GM19240 (cell line): Measurements from ENCODE around the gene USP15.
"Not testable (repeated sequence)": the region's sequence is repeated elsewhere in the genome, so short reads cannot be mapped to it uniquely, and the experiment has no call there.

Source experiments
- DNase-seq: peaks from one replicate; pipeline ENCODE4 v3.0.0; 2011; ENCODE audit warnings: low spot score; ENCODE audit not compliant: insufficient read length

Gene USP15

DNA sequence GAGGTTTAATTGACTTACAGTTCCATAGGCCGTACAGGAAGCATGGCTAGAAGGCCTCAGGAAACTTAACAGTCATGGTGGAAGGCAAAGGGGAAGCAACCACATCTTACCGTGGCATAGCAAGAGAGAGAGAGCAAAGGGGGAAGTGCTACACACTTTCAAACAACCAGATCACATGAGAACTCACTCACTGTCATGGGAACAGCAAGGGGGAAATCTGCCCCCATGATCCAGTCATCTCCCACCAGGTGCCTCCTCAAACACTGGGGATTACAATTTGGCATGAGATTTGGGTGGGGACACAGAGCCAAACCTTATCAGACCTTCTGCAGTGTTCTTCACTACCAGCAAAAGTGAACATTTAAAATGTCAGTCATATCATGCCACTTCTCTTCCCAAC, 58.9 kb downstream of the USP15 start:
- DNase-seq = no peak

DNA sequence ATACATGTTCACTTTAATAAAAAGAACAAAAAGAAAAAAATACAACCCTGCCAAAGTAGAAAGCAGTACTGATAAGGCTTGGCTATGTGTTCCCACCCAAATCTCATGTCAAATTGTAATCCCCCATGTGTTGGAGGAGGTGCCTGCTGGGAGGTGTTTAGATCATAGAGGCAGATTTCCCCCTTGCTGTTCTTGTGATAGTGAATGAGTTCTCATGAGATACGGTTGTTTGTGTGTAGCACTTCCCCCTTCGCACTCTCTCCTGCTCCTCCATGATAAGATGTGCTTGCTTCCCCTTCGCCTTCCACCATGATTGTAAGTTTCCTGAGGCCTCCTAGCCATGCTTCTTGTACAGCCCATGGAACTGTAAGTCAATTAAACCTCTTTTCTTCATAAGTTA, 59.9 kb downstream of the USP15 start:
- DNase-seq = no peak

DNA sequence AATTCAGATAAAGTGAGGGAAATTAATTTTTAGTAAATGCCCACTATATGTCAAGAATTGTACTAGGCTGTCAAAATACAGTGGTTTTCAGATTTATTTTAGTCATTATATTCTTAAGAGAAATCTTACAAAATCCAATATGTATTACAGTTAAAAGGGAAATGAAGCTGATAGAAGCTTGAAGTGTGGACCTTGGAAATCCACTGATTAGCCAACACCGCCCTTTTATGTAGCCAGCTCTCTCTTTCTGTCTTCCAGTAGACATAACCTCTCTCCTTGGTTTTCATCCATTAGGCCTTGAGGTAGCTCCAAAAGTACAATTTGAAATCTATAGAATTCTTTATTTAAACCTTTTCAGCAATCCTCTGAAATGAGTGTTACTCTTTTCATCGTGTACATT, 63.2 kb downstream of the USP15 start:
- no peak for DNase-seq

DNA sequence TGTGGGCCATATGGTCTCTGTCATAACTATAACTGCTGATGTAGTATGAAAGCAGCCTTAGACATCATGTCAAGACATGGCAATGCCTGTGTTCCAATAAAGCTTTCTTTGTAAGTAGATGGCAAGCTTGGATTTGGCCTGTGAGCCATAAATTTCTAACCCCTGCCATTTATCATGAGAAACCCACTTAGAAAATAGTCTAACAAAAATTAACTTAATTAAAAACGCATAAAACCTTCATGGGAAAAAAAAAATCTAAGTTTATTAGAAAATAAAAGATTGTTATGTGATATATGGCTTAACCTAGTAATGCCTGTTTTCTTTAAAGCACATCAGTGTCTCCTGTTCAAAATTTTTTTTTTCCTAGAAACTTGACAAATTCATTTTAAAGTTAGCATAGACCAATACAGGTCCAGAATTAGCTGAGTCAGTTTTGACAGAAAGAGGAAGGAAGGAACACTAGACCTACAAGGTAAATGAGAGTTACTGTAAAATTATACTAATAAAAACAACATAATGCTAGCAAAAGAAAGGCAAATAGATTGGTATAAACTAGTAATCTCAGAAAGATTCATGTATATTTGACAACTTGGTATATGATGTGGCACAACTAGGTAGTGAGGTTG, 68.2 kb downstream of the USP15 start:
- no peak for DNase-seq

DNA sequence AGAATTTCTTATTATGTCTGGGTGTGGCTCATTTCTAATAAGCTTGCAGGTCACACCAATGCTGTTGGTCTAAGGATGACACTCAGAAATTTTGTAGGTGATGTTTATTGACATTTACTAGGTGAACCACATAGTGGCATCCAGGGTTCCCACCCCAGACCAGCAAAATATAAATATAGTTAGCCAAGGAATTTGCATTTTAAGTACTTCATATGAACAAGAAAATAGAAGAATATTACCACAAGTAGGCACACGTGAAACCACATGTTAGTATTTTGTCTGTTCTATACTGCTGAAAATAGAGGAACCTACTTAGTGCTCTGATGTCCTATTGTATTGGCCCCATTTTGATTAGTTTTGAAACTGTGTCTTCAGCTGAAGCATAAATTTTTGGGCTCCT, 71.1 kb downstream of the USP15 start:
- no peak for DNase-seq

DNA sequence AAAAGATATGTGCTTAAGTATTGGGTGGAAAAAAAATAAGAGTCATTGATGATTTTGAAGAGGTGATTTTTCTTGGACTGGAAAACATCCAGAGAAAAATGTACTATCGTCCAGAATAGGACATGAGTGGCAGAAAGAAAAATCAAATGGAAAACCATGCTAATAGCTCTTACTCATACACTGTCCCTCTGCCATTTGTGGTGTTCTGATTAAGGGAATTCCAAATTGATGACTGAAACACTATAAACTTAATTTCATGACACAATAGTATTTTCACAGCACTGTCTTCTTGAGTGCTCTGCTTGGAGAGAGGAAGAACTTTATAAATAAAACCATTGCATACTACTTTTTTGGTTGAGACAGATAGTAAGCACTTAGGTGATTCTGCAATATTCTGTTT, 72.4 kb downstream of the USP15 start:
- DNase-seq = no peak

DNA sequence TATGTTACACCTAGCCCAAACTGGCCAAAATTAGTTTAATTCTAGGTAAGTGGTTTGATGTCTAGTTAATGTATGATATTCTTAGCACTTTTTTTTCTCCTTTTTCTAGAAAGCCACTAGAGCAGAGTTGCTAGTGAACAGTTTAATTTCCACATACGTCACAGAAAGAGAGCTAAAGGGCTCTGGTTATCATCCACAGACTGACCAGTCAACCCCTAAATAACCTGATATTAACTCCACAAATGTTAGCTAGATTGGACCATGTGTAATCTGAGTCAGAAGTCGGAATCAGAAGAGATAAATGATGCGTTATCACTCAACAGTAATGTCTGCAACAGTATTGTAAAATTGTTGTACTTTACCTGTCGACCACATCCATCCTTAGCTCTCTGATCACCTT, 74.9 kb downstream of the USP15 start:
- no peak for DNase-seq

DNA sequence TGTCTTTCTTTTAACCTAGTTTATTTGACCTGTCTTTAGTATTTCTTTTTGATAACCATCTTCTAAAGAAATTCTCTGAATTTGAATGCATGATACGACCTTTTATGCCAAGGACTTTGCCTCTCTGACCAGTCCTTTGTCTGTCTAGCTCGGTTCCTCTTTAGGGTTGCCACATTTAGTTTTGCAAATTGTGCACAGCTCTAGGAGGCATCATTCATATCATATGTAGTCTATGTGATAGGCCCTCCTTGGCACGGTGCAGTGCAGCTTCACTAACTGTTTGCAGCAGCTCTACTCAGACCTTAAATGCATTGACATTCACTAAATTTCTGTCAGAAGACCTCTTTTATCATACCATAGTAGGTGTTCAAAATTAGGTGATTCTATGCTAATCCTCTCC, 75.6 kb downstream of the USP15 start:
- no peak for DNase-seq

DNA sequence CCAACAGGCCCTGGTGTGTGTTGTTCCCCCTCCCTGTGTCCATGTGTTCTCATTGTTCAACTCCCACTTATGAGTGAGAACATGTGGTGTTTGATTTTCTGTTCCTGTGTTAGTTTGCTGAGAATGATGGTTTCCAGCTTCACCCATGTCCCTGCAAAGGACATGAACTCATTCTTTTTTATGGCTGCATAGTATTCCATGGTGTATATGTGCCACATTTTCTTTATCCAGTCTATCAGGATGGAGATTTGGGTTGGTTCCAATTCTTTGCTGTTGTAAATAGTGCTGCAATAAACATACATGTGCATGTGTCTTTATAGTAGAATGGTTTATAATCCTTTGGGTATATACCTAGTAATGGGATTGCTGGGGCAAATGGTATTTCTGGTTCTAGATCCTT, 77.4 kb downstream of the USP15 start:
- DNase-seq = not testable (repeated sequence)

DNA sequence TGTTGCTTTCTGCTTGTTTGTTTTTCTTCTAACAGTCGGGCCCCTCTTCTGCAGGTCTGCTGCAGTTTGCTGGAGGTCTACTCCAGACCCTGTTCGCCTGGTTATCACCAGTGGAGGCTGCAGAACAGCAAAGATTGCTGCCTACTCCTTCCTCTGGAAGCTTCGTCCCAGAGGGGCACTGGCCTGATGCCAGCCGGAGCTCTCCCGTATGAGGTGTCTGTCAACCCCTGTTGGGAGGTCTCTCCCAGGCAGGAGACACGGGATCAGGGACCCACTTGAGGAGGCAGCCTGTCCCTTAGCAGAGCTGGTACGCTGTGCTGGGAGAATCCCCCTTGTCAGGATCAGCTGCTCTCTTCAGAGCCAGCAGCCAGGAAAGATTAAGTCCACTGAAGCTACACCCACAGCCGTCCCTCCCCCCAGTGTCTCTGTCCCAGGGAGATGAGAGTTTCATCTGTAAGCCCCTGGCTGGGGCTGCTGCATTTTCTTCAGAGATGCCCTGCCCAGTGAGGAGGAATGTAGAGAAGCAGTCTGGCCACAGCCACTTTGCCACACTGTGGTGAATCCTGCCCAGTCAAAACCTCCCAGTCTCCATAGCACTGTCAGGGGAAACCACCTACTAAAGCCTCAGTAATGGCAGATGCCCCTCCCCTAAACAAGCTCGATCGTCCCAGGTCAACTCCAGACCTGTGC, 82.6 kb downstream of the USP15 start:
- DNase-seq = not testable (repeated sequence)

DNA sequence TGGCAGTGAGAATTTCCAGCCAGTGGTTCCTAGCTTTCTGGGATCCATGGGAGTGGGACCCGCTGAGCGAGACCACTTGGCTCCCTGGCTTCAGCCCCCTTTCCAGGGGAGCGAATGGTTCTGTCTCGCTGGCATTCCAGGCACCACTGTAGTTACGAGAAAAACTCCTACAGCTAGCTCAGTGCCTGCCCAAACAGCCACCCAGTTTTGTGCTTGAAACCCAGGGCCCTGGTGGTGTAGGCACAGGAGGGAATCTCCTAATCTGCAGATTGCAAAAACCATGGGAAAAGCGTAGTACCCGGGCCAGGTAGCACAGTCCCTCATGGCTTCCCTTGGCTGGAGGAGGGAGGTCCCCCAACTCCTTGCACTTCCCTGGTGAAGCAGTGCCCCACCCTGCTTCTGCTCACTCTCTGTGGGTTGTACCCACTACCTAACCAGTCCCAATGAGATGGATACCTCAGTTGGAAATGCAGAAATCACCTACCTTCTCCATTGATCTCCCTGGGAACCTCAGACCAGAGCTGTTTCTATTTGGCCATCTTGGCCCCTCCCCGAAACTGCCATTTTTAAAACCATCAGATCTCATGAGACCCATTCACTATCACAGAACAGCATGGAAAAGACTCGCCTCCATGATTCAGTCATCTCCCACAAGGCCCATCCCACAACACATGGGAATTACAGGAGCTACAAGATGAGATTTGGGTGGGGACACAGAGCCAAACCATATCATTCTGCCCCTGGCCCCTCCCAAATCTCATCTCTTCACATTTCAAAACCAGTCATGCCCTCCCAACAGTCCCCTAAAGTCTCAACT, 83.3 kb downstream of the USP15 start:
- not testable (repeated sequence) for DNase-seq

DNA sequence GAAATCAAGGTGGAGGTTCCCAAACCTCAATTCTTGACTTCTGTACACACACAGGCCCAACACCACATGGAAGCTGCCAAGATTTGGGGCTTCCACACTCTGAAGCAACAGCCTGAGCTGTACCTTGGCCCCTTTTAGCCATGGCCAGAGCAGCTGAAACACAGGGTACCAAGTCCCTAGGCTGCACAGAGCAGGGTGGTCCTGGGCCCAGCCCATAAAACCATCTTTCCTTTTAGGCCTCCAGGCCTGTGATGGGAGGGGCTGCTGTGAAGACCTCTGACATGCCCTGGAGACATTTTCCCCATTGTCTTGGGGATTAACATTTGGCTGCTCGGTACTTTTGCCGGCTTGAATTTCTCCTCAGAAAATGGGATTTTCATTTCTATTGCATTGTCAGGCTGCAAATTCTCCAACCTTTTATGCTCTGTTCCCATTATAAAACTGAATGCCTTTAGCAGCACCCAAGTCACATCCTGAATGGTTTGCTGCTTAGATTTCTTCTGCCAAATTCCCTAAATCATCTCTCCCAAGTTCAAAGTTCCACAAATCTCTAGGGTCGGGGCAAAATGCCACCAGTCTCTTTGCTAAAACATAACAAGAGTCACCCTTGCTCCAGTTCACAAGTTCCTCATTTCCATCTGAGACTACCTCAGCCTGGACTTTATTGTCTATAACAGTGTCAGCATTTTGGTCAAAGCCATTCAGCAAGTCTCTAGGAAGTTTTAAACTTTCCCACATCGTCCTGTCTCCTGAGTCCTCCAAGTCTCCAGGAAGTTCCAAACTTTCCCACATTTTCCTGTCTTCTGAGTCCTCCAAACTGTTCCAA, 84.7 kb downstream of the USP15 start:
- DNase-seq = not testable (repeated sequence)

DNA sequence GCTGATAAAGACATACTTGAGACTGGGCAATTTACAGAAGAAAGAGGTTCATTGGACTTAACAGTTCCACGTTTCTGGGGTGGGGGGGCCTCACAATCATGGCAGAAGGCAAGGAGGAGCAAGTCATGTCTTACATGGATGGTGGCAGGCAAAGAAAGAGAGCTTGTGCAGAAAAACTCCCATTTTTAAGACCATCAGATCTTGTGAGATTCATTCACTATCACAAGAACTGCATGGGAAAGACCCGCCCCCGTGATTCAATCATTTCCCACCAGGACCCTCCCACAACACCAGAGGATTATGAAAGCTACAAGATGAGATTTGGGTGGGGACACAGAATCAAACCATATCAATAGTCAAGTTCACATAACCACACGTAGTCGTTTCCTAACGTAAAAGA, 85.5 kb downstream of the USP15 start:
- DNase-seq = no peak

DNA sequence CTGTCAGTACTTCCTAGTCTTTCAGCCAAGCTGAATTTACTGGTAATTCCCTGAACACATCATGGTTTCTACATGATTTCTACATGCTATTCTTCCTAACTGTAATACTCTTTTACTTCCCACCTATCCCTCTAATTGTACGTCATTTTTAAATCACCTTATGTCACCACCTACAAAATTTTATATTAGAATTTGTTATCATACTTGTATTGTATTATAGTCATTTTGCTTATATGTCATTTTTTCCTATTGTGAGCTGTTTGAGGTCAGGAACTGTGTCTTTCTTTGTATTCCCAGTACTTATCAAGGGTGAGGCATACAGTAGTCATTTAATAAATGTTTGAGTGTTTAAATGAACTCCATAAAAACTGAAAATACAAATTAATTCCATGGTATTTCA, 86.6 kb downstream of the USP15 start:
- no peak for DNase-seq

DNA sequence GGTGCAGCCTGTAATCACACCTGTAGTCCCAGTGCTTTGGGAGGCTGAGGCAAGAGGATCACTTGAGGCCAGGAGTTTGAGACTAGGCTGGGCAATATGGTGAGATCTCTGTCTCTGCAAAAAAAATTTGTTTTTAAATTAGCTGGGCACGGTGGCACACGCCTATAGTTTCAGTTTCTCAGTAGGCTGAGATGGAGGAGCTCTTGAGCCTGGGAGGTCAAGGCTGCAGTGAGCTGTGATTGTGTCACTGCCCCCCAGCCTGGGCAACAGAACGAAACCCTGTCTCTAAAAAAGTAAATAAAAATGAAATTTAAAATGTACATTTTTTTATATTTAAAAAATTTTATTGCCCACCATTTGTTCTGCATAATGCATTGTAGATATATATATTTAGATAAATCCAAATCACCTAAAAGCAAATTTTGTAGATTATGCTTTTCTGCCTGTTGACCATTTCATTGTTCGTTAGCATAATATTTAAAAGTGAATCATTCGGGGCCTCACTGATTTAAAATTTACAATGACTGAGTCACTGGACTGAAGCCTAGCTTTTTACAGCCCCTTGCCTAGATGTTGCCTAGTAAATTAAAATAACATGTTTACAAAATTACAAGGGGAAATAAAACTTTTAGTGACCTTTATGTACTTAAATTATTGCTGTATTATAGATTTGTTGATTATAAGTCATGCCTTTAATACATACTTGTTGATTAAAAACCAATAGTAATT, 87.9 kb downstream of the USP15 start:
- DNase-seq = no peak

DNA sequence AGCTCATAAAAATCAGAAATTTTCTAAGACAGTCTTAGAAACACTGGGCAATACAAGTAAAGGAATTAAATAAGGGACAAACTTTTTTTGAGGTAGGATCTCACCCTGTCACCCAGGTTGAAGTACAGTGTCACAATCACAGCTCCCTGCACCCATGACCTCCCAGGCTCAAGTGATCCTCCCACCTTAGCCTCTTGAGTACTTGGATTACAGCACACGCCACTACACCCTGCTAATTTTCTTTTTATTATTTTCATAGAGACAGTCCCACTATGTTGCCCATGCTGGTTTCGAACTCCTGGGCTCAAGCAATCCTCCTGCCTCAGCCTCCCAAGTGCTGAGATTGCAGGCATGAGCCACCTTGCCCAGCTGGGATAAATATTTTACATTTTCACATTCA, 90.3 kb downstream of the USP15 start:
- no peak for DNase-seq

DNA sequence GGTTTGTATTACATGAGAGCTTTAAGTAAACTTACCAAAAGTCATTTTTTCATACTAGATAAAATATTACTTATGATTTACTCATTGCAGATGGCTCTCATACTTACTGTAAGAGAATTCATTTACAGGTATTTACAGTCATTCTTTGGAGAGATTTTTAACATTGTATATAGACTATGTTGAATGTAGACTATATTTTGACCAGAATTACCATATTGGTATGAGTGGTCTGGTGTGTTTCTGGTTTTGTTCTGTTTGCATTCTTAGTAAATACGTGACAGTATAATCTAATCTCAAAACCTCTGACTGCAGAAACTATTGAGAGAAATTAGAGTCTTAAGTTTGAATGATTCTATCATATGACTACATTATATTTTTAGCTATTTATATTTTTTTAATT, 91.1 kb downstream of the USP15 start:
- DNase-seq = no peak

DNA sequence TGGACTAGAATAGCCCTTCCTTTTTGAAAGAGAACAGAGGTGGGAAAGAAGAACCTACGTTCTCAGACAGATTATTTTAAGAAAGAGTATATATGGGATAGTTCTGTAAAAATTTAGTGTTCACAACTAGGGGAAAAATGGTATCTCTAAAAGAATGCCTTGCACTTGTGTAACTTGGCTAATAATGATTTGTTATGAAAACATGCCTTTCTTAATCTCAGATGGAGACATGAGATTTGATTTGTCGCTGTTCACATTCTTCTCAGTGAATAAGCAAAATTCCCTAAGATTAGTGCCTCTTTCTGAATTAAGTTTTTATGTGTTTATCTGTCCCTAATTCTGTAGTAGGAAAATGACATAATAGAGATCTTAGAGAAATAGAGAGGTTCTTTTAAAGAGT, 100.8 kb downstream of the USP15 start:
- DNase-seq = no peak

DNA sequence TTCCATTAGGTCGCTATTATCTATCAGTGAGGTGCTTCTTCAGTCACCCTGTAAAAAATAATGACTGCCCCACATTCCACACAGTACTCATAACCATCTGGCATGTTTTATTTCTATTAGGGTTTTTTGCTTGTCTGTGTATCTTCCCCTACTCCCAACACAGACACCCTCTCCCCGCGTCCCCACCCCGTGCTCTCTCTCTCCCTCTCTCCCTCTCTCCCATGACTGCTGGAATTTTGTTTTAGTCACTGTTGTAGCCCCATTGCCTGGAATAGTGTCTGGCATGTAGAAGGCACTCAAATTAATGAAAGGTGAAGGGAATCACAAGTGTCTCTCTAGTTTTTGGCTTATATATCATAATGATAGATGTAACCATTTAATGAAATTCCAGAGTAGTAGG, 103.3 kb downstream of the USP15 start:
- no peak for DNase-seq

DNA sequence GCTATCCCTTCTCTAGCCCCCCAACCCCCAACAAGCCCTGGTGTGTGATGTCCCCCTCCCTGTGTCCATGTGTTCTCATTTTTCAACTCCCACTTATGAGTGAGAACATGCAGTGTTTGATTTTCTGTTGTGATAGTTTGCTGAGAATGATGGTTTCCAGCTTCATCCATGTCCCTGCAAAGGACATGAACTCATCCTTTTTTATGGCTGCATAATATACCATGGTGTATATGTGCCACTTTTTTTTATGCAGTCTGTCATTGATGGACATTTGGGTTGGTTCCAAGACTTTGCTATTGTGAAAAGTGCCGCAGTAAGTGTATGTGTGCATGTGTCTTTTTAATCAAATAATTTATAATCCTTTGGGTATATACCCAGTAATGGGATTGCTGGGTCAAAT, 104.5 kb downstream of the USP15 start:
- DNase-seq = not testable (repeated sequence)

DNA sequence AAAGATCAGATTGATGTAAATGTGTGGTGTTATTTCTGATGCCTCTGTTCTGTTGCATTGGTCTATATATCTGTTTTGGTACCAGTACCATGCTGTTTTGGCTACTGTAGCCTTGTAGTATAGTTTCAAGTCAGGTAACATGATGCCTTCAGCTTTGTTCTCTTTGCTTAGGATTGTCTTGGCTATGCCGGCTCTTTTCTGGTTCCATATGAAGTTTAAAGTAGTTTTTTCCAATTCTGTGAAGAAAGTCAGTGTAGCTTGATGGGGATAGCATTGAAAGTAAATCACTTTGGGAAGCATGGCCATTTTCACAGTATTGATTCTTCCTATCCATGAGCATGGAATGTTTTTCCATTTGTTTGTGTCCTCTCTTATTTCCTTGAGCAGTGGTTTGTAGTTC, 105.6 kb downstream of the USP15 start:
- DNase-seq = not testable (repeated sequence)
